Measurements from ENCODE around the gene ZNF516.
"Not testable (repeated sequence)": the region's sequence is repeated elsewhere in the genome, so short reads cannot be mapped to it uniquely, and the experiment has no call there.

The ZNF516 gene, protein sequence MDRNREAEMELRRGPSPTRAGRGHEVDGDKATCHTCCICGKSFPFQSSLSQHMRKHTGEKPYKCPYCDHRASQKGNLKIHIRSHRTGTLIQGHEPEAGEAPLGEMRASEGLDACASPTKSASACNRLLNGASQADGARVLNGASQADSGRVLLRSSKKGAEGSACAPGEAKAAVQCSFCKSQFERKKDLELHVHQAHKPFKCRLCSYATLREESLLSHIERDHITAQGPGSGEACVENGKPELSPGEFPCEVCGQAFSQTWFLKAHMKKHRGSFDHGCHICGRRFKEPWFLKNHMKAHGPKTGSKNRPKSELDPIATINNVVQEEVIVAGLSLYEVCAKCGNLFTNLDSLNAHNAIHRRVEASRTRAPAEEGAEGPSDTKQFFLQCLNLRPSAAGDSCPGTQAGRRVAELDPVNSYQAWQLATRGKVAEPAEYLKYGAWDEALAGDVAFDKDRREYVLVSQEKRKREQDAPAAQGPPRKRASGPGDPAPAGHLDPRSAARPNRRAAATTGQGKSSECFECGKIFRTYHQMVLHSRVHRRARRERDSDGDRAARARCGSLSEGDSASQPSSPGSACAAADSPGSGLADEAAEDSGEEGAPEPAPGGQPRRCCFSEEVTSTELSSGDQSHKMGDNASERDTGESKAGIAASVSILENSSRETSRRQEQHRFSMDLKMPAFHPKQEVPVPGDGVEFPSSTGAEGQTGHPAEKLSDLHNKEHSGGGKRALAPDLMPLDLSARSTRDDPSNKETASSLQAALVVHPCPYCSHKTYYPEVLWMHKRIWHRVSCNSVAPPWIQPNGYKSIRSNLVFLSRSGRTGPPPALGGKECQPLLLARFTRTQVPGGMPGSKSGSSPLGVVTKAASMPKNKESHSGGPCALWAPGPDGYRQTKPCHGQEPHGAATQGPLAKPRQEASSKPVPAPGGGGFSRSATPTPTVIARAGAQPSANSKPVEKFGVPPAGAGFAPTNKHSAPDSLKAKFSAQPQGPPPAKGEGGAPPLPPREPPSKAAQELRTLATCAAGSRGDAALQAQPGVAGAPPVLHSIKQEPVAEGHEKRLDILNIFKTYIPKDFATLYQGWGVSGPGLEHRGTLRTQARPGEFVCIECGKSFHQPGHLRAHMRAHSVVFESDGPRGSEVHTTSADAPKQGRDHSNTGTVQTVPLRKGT

DNA sequence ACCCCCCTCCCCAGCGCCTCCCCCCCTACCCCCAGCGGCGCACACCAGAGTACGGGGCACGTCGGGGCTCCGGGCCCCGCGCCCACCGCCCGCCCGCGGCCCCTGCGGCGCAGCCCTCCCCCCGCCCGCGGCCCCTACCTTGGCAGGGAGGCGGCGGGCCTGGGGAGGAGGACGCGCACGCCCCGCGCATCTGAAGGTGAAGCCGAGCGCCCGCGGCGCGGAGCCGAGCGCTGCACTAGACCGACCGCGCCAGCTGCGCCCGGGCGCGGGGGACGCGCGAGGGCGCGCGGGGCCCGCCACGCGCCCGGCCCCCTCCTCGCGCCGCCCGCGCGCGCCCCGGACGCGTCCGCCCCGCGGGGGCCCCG is at the start of gene ZNF516:
Gene ZNF516 (minus strand): TSS at position 237 of the 365 bp plus-strand sequence. CDS start 52,188 bp downstream, outside the sequence.
- no peak for DNase-seq

DNA sequence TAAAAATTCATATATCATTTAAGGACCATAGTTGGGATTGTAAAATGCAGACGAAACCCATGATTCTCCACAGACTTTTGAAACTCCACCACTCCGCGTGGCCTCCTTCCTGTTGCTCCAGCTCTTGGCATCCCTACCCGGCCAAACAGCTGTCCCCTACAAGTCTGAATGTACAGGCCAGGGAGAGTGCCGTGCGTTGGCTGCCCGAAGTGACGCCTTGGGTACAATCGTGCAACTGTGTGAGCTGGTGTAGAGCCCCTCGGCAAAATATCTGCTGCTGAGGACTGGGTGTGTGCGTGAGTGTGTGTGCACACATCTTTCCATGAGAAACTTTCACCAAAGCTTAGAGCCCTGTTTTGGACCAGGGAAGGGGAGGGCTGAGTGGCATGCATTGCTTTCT is 43.8 kb upstream of the ZNF516 start:
- no peak for DNase-seq

DNA sequence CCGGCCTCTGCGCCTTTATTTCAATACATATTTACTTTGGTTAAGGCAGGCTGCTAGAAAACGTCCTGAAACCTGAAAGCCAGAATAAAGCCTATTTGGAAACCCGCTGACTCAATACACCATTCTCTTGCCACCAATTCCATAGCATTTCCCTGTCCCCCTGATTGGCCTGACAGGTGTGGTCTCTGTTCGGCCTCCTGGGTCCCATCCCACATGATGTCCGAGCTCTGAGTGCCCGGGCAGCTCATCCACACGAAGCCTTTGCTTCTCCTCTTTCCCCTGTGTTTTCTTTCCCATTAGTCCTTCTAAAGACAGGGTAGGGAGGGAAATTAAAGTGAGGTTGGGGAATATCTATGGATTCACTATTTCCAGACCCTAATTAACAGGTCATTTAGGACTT is 42.6 kb upstream of the ZNF516 start:
- no peak for DNase-seq

DNA sequence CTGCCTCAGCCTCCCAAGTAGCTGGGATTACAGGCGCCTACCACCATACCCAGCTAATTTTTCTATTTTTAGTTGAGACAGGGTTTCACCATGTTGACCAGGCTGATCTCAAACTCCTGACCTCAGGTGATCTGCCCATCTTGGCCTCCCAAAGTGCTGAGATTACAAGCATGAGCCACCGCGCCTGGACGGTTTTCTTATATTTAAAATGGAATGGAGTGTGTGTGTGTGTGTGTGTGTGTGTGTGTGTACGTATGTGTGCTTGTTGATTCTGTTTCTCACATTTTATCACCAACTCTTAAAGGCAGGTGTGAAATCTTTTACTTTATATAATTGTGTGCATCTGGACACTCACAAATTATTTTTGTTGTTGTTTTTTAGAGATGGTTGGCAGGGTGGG is 41.6 kb upstream of the ZNF516 start:
- DNase-seq, result not testable (repeated sequence)

DNA sequence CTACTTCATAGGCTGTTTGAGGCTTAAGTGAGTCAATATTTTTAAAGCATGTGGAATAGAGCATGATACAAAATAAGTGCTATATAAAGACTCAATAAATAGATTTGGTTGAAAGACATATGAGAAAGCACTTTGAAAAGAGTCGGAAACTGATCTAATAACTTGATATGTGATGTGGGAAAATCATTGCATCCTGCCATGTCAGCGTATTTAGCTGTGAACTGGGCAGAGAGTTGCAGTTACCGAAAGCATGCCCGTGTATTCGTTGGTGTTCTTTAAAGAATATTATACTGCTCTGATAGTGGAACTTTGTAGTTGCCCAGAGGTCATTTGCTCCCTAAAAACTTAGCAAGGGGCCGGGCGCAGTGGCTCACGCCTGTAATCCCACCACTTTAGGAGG is 37.8 kb upstream of the ZNF516 start:
- no peak for DNase-seq

DNA sequence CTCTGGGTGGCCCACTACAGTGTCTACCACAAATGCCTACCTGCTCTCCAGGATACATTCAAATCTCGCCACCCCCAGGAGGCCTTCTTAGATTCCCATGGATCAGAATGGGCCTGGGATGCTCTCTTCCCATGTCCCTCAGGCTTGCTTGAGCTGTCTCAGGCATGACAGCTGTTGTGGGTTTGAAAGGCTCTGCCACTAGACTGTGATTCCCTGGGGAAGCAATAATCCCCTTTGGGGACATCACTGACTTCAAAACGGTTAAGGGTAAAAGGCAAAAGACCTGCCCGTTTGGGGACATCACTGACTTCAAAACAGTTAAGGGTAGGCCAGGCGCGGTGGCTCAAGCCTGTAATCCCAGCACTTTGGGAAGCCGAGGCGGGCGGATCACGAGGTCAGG is 35.8 kb upstream of the ZNF516 start:
- no peak for DNase-seq

DNA sequence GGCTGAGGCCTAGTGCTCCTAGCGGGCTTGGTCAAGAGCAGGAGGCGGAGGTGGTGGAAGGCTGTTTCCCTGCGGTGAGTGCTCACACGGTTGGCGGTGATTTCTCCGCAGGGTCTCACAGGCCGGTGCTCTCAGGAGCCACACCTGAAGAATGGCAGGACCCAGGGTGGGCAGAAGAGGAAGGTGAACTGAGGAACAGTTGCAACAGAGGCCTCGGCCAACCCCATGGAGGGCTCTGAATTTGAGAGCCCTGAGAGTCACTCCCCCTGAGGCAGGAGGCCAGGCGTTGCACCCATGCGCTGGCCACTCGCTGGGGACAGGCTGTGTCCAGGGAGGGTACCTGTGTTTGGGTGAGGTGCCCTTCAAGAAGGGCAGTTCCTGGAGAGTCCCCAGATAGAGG is 35.3 kb upstream of the ZNF516 start:
- no peak for DNase-seq

DNA sequence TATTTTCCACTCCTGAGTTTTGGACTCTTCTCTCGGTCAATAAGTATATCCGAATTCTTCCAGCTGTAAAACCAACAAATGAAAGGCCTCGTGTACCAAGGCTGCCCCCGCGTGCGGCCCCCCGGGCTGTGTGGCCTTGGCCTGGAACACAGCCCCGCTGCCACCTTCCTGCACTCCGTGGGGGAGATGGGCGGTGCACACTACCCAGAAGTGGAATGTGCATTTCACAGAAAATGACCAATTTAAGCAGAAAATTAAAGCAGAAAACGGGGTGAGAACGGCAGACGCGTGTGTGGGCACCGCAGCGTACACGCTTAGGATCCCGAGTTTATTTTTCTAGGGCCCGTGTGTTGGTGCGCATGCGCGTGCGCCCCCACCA is 34.4 kb upstream of the ZNF516 start:
- DNase-seq, result no peak

DNA sequence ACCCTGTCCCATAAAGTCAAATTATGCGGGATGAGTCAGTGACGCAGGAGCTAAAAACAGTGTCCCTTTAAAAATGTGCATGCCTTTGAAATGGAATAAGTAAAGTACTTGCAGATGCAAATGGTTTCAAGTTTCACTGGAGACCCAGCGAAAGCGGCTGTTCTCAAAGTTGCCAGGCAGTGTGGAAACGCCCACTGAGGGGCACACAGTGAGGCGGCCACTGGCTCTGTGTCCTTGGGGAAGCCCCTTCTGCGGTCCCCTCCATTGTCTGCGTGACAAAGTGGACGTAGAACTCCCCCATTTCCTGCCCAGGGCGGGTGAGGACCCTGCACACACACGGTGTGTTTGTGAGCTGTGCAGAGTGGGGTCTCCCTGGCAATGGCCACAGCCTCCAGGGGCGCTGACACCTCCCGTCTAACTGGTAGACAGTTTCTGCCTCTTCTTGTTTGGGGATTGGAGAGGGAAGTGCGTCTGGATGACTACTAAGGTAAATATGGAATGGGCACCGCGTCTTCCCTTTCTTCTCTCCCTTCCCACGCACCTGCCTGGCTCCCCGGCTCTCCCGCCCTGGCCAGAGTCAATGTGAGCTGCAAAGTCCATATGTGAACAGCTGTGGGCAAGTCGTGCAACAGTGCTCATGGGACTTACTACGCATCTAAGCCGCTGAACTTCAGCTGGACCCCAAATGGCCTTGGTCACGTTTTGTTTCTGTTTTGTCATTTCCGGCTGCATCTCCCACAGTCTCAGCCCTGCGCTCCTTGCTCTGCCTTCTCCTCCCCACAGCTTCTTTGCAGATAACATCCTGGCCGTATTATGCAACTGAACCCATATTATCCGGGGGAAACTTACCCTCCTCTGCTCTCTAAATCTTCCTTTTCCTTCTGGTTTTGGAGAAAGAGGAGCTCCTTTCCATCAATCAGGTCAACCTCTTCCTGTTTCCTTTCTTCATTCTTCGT is 33.7 kb upstream of the ZNF516 start:
- no peak for DNase-seq

DNA sequence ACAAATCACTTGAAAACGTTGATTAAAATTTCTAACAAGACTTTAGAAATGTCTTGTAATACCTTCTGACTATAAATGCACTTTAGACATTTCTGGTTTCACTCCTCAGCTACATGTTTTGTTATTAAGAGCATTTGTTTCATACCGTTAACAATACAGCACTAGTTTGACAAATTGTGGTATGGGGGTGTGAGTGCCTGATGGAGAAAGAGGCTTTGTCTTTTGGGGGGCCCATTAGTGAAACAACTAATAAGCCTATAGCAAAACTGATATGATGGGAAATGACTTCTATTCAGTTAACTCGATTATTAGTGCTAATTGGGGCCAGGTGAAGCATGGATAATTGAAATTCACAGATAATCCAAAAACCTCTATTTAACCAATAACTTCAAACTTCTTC is 30.9 kb upstream of the ZNF516 start:
- no peak for DNase-seq

DNA sequence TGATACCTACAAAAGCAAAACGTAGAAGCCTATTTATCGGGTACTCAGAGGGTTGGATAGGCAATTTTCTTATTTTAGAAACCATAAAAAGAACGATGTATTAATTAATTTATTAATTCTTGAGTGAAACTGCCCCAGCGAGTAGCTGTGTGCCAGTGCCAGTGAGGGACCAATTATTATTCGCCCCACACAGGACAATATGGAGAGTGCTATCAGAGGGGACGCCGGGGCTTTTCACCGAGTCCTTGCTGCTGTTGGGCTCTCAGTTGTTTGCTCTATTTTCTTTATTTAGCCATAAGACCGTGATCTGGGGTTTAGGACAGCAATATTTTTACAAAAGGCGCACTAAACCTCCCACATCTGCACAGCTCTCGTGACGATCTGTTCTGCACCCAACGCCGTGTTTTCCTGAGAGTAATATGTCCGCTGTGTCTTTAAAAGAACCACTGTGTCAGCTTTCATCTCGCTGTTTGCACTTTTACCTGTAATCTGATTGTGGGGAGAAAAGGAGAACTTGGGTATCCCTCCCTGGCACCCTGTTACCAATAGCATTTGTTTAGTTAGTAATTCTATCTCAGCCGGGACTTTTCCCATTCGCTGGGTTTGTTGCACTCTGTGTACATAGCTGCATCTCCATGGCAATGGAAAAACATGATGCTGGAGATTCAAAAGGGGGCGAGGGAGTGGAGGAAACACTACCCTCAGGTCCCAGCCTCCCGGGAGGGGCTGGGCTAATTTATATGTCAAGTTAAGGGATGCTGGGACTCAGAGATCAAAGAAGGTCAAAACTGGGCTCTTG is 30.1 kb upstream of the ZNF516 start:
- DNase-seq, result no peak

DNA sequence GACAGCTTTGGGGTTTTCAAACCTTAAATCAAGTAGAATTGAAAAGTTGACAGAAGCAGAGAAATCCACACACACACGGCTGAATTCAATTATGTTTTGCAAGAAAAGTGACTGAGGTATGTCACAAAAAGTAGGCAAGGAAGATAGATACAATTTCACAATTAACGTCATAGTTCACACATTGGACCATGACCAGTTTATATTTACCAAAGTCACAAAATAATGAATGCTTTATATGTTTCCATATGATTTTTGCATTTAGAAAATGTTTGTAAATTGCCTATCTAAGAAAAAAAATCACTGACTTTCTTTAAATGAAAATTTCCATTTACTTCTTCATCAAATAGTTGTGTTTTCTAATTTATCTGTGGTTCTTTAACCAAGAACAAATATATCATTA is 29.4 kb upstream of the ZNF516 start:
- DNase-seq, result no peak

DNA sequence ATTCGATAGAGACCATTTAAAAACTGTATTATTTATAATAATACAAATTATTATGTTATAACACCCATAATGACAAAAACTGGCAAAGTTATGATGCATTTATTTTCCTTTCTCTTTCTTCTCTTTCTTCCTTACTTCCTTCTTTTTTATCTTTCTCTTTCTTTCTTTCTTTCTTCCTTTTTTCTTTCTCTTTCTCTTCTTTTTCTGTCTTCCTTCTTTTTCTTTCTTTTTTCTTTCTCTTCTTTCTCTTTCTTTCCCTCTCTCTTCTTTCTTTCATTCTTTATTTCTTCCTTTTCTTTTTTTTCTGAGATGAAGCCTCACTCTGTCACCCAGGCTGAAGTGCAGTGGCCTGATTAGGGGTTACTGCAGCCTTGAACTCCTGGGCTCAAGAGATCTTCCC is 27.5 kb upstream of the ZNF516 start:
- DNase-seq, result no peak

DNA sequence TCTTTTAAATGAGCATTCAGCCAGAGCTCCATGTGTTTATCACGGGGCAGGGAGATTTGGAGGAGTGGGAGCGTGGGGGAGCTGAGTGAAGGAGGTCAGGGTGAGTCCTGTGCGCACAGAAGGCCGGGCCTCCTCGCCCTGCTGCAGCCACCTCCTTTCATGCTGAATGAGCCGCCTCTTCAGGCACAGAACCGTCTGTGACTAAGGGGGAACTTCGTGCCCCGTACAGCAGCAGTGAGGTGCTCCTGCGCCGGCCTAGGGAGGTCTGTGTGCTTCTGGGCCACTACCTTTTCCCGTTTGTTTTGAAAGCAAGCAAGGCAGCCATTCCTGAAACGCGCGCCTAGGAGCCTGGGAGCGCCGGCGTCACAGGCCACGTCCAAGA is 27.1 kb upstream of the ZNF516 start:
- no peak for DNase-seq

DNA sequence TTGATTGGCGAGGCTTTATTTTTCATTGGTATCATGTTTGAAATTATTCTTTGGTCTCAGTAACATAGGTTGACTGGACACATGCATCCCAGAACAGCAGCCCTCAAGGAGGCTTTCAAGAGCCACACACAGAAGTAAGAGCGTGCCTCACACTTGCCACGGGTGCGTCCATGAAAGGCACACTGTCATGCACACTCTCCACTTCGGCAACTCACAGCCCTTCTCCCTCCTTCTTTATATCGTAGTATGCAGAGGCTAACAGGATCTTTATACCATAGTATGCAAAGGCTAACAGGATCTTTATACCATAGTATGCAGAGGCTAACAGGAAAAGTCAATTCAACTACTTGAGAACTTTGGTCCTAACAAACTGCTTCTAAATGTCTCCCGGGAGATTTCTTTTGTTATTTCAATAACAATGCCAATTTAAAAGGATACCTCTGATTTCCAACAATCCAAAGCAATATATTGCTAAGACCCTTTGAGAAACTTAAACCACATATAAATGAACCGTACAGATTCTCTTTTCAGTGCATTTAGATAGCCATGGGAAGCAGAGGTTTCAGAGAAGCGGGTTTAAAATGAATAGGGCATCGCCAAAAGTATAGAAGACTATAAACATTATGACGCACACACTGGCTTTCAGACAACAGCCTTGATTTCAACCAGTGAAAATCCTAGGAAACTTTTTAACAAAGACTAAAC is 26.5 kb upstream of the ZNF516 start:
- DNase-seq, result no peak

DNA sequence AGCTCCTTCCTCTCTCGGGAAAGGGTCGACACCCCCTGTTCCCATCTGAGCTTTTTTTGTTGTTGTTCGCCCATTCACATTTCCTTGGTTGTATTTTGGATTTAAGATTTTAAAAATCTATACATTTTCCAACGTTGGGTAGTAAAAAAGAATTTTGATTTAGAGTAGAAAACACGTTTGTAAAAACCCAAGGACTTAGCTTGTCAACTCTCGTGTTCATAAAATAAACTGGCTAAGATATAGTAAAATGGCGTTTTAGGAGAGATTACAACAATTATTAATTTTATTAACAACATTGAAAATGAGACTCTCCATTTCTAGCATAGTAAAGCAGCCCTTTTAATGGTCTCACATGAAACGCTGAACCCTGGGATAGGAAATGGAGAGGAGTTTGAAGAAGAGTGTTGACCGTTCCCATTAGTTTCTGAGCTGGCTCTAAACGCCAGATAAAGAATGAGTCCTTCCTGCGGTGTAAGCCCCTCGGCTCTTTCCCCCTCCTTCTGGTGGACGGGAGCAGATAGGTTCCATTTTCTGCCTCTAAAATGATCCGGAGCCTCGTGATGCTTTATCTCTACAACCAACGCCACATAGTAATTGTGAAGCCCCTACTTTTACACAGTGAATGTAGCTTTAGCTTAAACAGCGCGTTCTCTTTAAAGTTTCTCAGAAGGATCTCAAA is 24.0 kb upstream of the ZNF516 start:
- DNase-seq, result no peak

DNA sequence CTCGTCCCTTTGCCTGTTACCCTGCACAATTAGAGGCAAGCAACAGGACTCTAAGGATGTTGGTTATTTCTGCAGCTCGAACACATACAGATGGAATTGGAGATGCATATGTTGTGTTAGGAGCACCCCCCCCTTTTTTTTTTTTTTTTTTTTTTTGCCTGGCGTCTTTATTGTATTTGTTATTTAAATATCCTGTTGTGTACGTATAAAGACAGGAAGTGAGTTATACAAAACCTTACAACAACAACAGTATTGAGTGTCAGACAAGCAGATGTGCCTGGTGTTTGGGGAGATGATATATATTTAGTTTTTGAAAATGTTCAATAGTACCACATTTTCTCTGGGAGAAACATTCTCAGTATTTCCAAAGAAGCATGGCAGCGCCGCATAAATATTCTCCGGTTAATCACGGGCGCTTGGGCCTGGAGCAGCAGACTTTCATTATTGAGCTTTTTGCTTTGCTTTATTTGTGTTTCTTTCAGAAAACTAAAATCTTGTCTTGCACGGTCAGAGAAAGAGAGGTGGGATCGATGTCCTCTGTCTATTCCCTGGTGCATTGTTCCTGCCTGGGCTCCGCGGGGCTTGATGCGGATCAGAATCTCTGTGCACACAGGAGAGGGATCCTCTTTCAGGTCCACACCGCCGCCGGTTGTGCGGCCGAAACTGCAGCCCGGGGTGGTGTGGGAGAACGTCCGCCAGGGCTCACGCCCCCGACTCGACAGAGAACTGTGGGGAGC is 23.2 kb upstream of the ZNF516 start:
- DNase-seq, result no peak

DNA sequence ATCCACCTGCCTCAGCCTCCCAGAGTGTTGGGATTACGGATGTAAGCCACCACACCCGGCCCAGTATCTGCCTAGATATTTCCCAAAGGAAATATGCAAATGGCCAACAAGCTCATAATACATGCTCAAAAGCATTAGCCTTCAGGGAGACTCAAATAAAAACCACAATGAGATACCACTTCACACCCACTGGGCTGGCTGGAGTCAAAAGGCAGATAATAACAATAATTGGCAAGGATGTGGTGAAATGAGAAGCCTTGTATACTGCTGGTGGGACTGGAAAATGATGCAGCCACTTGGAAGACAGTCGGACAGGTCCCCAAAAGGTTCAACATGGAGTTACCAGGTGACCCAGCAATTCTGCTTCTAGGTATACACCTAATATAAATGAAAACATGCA is 20.5 kb upstream of the ZNF516 start:
- DNase-seq, result no peak

DNA sequence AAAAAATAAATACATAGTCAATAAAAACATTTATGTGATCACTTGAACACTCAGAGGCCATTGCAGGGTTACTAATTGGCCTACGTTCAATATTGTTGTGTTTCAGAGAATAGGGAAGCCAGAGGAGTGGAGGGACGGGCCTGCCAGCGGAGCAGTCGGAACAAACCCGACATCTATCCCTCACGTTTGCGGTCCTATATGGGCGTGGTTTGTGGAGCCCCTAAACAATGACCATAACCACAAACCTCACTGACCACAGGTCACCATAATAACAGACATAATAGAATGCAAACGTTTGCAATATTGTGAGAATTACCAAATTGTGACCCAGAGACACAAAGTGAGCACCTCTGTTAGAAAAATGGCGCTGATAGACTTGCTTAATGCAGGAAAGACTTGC is 19.5 kb upstream of the ZNF516 start:
- DNase-seq, result no peak
